Activated CD4-positive, alpha-beta T cell treated with anti-CD3 and anti-CD28 coated beads, Interleukin-2, amount 50 U/mL, for 48 hours (primary cell): Measurements from ENCODE around the gene PLAC9.

ENCODE experiments used
- DNase-seq, 2 experiments: peaks; one replicate each; pipeline ENCODE4 v3.0.0-alpha.2; 2020

Gene PLAC9

DNA sequence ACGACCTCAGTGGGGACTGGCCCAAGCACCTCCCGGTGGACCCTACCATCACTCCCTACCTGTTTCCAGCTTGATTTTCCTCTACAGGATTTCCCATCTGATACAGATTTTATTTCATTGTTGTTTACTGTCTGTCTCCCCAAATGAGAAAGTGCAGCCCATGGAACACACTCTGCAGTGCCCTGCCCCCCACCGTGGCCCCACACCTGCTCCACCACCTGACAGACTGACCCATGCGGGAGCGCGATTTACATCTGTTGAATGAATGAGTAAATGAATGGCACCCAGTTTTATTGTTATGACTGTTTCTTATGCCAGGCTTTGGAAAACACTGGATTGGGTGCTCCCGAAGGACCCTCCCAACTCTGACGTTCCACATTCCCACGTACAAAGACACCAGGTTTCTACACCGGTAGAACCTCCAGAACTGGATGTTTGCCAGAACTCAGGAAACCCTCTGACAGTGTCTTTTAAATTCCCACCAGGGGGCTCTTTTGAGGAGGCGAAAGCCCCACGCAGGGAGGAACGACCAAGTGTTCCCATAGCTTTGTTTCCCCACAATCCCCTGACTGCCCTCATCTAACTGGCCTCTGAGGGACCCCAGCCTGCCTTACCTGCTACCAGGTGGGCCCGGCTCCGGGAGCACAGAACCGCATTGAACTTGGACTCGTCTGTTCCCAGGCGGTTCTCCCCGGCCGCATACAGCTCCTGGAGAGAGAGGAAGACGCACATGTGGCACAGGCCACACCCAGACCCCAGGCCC, 29.0 kb downstream of the PLAC9 start:
- DNase-seq, result no peak

DNA sequence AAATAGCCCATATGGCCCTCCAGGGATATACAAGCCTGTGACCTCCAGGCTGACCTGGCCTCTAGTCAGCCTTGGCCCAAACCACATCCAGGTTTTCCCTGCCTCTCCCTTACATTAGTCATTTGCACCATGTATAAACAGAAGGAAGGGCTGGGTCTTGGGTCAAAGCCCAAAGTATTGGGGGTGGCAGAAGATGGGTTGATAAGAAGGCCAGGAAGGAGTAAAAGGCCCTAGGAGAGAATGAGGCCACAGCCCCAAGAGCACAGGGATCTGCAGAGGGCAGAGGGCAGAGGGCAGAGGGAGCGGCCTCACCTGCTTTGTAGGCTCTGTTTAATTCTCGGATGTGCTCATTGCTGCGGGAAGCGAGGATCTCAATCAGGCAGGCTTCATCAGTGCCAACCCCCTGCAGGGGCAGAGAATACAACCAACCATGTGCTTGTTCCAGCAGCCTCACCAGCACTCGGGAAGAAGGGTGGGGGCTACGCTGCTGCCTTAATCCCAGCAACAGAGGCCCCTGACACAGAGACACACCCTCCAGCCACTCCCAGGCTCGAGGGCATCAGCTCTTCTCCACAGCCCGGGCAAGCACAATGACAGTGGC, 31.3 kb downstream of the PLAC9 start:
- no peak for DNase-seq

DNA sequence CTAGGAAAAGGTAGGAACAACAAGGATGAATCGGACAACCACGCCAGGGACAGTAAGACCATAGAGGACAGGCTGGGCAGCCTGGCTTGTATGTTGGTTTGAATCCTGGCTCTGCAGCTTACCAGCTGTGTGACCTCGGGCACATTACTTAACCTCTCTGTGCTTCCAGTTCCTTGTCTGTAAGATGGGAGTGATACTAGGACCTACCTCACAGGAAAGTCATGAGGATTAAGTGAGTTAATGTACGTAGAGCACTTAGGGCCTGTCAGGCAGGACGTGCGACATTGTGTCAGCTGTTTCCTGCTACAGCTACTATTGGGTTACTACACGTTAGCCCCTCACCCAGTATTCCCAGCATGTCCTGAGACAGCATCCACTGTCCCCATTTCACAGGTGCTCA, 32.1 kb downstream of the PLAC9 start:
- DNase-seq, result no peak

DNA sequence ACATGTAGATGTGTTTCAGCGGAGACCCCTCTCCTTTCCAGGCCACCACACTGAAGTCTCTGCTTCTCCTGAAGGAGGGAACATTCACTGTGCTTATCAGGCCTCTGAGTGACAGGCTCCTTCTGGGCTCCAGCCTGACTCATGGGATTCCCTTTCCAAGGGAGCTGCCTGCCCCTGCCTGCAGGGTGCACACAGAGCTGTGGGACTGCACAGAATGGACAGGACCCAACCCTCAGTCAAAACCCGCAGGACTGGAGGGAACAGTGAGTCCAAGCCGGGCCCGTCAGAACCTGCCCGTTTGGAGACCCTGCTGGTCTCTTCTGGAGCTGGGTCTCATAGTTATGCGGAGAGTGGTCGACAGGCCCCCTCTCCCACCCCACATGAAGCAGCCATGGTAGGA, 32.6 kb downstream of the PLAC9 start:
- no peak for DNase-seq

DNA sequence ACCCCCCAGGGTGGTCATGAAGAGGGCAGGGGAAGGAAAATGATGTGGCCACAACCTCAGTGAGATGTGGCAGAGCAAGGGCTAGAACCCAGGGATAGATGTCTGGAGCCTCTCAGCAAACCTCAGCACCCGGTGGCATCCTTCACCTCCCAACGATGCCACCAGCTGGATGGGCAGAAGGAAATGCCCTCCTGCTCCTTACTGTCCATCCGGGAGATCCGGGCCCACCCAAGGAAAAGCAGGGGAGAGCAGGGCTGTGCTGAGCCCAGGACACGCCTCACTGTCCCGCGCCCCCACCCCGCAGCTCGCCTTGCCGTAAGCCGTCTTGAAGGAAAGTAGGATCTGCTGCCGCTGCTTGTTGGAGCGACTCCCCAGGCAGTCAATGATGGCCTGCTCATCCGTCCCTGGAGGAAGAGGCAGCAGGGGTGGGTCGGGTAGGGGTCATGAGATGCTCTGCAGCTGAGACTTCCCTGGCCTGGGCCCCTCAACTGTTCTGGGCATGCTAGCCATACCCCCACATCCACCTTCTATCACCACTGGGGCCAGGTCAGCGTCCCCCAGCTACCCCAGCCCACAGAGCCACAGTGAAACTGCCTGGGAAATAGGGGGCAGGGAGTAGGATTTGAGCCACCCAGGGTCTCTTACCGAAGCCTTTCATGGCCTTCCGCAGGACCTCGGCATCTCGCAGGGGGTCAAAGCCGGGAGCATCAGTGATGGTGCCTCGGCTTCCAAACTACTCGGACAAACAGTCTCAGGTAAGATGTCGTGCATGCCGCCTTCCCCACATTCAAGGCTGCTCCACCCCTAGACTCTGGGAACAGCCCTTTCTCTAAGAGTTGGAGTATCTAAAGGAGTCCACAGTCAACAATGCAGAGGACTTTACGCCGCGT, 34.3 kb downstream of the PLAC9 start:
- no peak for DNase-seq

DNA sequence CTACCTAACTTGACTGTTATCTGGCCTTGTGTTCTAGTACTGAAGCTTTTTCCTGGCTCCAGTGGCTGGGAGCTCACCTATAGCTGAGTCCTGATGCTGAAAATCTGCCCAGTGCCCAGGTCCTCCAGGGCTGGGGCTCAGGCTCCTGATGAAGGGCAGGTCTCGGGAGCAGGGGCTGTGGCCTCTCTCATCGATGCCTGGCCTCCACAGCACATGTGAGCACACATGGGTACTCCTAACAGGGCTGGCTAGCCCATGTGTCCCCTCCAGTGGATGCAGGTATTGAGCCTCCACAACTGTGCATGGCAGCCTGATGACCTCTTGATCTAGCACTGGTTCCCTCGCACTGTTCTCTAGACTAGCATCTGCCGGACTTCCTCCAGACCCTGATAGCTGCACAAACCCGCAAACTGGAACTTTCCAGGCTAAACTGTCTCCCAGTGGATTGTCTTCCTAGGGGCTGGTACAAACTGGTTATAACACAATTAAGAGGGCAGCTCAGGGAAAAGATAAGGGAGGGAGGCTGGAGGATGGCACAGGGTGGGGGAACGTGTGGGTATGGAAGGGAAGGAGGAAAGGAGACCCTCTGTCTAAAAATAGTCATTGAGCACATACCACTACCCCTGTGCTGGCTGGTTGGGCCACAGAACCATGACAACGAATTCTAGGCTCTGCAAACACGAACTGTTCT, 35.1 kb downstream of the PLAC9 start:
- no peak for DNase-seq

DNA sequence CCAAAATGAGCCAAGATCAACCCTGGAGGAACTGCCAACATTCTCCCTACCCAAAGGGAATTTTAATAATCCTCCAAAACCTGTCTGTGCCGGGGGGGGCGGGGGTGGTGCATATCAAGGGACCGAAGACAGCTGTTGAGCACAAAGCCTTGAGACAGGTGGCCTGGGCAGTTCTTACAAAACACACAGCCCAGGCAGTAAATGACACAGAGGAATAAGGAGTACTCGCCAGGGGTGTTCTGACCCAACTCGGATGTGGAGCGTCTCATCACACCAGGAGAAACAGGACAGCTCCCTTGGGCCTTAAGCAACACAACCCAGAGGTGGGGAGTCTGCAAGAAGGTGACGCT, 35.6 kb downstream of the PLAC9 start:
- DNase-seq, result no peak

DNA sequence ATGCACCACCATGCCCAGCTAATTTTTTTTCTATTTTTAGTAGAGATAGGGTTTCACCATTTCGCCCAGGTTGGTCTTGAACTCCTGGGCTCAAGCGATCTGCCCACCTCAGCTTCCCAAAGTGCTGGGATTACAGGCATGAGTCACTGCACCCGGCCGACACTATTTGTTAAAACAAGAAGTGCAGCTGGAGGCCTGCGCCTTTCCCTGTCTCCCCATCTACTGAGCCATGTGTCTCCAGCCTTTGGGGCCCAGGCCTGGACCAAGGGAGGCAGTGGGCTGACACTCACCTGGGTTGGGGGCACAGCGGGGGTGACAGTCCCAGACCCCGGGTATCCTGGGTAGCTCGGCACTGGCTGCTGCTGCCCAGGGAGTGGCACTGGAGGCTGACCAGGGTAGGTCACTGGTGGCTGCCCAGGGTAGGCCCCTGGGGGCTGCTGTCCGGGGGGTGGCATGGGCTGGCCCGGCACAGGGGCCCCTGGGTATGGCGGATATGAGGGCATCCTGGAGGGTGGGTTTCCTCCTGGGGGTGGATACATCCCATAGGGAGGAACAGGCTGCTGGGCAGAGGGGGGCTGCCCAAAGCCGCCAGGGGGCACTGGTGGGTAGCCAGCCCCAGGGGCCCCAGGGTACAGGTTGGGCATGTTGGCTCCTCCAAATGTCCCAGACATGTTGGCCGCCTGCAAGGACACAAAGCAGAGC, 36.3 kb downstream of the PLAC9 start:
- peak in 1 of 2 experiments; percentile 29 for DNase-seq

DNA sequence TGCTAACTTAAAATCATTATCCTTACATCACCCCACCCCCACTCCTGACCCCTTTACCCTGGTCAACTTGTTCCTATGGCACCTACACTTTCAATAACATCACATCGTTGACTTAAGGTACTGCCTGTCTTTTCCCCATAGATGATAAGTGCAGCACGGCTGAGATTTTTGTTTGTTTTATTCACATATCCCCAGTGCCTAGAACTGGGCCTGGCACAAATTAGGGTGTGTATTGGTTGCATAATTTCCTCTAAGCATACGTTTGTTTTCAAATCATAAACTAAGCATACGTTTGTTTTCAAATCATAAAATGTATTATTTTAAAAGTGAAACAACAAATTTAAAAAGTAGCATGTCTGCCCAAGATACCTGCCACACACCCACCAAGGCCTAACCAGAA, 37.5 kb downstream of the PLAC9 start:
- DNase-seq, result no peak

DNA sequence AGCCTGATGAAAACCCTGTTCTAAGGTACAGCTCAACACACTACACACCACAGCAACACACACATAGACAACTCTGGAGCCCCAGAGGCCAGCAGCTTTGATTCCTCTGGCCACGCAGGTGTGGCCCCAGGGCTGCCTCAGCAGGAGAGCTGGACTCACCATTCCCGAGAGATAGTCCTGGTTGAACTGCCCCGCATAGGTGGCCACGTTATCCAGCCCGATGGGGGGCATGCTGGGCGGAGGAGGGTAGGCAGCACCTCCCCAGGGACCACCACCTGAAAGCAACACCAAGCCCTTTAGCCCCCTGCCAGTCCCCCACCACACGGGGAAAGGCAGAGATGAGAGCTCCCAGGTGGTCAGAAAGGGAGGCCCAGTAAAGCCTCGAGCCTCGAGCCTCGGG, 38.1 kb downstream of the PLAC9 start:
- DNase-seq, result no peak

DNA sequence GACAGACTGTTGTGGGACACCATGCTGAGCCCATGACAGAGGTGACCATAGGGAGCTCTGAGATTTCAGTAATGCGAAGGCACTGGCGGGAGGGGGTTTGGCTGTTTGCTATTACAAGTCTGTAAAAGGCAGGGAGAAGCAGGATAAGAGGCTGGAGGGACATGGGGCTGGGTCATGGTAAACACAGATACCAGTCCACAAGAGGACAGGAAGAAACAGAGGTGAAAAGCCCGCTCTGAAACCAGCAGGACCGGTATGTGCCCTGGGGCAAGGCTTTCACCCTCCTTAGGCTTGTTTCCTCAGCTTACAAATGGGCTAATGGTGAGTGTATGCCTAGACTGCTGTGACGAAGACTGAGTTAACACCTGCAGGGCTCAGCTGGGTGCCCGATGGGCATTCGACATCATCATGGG, 38.7 kb downstream of the PLAC9 start:
- DNase-seq, result no peak

DNA sequence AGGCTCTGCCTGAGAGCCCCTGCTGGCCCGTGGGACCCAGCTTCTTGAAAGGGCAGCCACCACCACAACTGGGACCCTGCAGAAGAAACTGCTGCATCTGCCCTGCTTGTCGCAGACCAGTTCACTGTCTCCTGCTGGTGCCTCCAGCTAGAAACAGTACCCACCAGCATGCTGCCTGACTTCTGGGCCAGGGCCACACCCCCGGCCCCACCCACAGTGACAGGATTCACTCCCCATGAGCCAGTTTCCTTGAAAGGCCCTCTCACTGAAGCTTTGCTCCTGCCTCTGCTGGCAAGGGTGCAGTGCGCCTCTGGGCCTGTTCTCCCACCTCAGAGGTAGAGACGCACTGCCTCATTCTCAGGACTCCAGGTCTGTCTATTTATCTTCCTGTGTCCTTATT, 40.4 kb downstream of the PLAC9 start:
- DNase-seq, result no peak

DNA sequence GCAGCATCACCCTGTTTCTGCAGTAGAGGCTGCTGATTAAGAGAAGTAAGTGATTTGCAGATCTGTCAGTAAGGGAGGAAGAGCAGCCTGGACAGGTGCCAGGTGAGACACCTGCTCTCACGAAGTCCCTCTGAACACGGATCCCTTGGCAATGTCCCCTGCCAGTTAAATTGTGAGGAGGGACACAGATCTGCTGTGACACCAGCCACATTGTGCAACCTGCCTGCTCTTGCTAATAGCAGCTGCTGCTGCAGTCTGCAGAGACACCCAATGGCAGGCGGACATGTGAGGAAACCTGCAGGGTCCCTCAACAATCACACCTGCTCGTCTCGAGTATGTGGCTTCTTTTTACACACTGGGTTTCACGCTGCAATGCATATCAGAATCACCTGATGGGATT, 40.9 kb downstream of the PLAC9 start:
- DNase-seq, result no peak

DNA sequence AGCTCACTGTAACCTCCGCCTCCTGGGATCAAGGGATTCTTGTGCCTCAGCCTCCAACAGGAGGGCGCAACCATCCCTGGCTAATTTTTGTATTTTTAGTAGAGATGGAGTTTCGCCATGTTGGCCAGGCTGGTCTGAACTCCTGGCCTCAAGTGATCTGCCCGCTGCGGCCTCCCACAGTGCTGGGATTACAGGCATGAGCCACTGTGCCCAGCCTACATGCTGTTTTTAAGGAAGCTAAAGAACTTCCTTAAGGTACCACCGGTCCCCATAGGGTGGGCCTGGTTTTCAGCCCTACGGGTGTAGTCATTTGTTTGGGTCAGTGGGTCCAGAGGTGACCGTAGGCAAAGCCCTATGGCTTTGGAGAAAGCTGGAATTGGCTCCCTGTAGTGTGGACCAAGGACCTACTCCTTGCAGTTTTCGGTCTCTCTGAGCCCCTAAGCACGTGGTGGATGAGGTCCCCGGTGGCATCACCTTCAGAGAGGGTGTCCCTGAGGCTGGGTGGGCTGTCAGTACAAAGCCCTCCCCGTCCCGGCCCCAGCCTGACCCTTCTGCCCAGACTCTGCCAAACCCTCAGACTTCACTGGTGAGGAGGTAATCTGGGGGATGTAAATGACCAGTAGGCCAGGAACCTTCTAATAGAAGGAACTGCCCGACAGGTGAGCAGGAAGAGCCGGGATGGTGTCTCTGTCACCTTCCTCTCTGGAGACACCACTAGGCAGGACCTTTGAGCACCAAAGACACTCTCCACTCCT, 42.3 kb downstream of the PLAC9 start:
- DNase-seq, result no peak

DNA sequence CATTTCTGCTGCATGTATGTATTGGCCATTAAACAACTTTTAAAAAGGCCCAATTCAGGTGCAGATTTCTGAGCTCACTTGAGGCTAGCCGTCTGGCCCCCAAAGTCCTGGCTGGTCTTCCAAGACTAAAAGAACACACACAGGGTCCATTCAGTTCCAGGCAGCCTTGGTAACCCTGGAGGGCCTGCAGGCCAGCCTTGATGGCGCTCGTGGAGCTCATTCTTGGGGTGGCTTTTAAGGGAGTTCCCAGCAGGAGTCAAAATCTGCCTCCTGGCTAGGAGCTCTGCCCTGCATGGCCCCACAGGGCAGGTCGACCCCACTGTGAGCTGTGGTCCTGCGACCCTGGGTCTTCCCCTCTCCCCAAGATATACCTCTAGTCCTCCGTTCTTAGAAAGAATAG, 44.0 kb downstream of the PLAC9 start:
- no peak for DNase-seq

DNA sequence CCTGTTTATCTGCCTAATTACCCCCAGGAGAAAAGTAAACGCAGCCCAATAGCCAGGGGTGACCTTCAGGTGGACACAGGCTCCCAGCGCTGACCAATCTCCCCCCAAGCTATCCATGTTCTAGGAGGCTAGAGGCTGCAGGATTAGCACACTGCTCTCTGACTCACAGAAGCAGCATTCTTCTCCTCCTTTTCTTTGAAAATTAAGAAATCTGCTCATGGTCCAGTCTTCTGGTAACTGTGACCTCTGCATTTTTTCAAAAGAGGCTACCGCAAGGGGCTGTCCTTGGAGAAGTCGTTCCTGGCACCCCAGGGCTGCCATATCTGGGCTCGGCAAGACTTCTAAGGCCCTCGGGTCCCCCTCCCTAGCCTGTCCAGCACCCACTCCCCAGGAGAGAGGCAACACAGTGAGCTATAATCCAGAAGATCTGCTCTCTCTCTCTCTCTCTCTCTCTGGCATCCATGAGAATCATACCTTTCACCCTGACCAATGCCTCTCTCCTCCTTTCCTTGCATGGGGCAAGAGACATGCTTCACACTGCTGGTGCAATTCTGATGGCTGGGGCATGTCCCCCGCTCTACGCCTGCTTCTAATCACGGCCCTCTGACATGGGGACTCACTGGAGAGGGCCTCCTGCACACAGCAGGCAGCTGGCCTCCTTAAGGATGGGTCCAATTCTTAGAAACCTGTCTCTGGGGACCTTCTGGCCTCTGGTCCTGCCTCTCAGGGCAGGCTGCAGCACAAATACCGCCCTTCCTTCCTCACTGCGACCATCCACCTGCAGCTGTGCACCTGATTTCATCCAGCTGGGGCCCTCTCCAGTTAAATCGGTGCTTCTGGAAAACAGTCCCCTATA, 45.5 kb downstream of the PLAC9 start:
- DNase-seq, result no peak

DNA sequence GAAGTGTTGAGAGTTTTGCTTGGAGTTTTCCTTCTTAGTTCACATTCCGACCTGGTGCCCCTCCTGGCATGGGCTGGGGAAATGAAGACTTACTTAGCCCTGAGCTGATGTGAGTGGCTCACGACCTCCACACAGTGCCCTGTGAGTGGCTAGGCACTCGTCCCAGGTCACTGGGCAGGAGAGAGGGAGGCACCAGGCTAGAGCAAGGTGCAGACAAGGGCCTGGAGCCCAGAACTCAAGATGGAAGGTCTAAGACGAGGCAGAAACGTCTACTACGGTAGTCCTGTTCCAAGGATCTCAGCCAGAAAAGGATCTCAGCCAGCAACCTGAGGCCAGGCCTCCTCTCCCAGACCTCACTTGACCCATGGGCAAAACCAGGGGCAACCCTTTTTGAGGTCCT, 50.5 kb downstream of the PLAC9 start:
- no peak for DNase-seq

DNA sequence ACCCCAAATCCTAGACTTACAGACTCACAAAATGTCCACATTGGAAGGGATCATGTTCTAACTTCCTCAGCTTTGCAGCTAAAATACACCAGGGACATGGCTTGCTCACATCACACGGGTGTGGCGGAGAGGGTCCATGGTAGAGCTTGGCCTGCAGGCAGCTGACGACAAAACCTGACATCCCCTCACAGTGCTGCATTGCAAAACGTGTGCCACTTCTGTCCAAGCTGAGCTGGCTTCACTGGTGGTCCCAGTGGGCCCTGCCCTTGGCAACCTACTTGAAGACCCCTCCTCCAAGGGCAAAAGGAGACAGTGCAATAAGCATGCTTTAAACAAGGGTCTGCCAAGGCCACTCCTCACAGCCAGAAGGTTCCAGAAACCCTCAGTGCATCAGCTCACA, 50.9 kb downstream of the PLAC9 start:
- DNase-seq, result no peak

DNA sequence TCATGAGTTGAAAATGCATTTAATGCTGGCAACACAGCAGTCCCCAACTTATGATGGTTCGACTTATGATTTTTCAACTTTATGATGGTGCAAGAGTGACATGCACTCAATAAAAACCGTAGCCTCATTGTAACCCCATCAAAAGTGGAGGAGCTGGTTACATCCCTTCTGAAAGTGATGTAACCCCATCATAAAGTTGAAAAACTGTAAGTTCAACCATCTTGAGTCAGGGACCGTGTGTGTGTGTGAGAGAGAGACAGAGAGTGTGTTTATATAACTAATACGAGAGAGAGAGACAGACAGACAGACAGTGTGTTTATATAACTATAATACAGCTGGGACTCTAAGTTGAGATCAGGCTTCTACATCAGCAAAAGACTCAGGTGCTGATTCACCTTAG, 51.8 kb downstream of the PLAC9 start:
- DNase-seq, result no peak

DNA sequence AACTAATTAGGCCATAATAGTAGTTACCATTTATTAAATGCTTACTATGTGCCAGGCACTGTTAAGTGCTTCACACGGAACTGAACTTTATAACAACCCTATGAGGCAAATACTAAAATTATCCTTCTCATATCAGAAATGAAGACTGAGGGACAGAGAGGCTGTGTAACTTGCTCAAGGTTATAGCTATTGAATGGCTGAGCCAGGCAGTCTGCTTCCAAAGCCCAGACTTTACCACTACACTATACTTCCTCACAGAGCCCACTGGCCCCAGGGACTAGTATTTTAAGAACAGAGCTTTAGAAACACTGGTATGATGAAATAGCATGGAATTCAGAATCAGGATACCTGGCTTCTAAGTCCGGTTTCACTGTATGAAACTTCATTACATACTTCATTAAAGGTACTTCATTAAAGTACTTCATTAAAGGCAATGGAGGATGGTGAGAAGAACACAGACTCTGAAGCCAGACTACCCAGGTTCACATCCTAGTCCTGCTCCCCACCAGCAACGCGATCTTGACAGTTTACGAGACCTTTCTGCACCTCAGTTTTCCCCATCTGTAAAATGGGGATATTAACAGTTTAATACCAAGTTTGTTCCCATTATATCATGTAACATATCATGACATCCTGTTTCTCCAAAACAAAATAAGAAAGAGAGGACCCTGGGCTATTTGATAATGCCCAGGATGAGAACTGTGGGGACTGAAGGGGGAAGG, 53.2 kb downstream of the PLAC9 start:
- DNase-seq, result no peak
